Measurements from ENCODE around the gene PON1.

Gene PON1

DNA sequence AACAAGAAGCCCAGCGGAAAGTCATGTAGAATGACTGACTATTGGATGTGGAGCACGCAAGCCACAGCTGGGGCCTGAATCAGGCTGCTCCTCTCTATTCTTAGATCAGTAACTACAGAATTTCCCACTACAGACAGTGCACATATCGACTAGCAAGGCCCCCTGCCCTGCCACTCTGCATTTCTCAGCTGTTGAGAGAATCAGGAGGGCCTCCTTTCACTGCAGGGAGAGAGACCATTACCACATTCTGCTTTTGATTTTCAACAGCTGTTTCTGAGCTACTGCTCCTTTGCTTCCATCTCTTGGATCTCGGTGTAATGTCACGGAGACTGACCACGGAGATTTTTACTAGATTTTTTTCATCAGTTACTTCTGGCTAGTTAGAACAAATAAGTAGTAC lies 73.8 kb downstream of the PON1 start:
- DNase-seq: no peak
